DMS 273 (cell line): ENCODE results near the gene CH25H.
"Not testable (repeated sequence)": the region's sequence is repeated elsewhere in the genome, so short reads cannot be mapped to it uniquely, and the experiment has no call there.

Source experiments
- DNase-seq: peaks from one replicate; lab custom pipeline; 2025; ENCODE audit not compliant: unreplicated experiment; lab: John Stamatoyannopoulos, UW

CH25H gene, protein sequence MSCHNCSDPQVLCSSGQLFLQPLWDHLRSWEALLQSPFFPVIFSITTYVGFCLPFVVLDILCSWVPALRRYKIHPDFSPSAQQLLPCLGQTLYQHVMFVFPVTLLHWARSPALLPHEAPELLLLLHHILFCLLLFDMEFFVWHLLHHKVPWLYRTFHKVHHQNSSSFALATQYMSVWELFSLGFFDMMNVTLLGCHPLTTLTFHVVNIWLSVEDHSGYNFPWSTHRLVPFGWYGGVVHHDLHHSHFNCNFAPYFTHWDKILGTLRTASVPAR

DNA sequence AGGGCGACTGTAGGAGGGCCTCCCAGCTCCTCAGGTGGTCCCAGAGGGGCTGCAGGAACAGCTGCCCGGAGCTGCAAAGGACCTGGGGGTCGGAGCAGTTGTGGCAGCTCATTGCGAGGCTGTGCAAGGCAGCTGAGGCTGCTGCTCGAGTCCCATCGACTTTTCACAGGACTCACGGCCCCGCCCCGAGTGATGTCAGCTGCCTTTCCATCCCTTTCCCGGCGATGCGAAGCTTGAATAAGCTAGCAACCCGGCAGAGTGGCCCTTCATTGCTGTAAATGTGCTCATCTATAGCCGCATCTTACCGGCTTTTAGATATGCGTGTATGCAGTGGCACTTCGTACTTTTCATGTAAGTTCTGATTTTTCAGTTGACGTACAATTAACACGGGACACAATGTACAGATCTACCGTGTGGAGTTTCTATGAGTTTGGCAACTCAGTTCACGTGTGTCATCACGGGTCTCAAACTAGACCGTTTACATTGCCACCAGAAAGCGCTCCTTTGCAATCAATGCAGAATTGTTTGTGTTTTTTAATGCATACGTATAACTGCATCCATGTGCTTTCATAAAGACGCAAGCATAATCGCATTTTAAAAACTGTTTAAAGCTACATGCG lies at the start of gene CH25H:
CH25H (minus strand) TSS at position 137 of the 620 bp plus-strand sequence; CDS start at position 112, 25 bp downstream.
- DNase-seq: peak; percentile 76

DNA sequence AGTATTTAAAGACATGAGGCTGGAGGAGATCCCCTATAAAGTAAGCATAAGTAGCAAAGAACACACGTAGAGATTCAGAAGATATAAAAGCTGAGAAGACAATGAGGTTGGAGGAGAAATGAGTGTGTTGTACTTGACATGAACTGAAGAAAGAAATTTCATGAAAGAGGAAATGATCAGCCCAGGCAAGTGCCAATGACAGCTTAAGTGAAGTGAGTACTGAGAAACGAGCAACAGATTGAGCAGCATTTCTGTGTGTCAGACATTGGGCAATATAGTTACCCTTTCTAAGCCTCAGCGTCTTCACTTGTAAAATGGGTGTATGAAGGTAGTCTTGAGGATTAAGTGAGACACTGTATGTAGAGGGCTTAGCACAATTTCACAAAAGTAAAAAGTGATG lies 49.2 kb upstream of the CH25H start:
- no peak for DNase-seq

DNA sequence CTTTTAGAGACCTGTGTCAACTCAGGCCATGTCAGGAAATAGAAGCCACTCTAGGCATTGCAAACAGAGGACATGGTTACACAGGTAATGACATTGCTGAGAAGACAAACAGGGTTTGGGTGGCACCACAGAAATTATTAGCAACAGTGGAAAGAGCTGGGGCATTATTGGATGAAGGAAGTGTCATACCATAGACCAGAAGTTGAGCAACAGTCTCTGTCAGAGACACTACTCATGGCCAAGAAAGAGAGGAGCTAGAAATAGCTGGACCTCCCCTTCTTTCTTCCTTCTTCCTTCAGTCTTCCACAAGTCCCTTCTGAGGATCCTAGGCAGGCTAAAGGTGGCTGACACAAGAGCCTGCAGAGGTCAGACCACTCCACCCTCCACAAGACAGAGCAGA lies 48.7 kb upstream of the CH25H start:
- DNase-seq: no peak

DNA sequence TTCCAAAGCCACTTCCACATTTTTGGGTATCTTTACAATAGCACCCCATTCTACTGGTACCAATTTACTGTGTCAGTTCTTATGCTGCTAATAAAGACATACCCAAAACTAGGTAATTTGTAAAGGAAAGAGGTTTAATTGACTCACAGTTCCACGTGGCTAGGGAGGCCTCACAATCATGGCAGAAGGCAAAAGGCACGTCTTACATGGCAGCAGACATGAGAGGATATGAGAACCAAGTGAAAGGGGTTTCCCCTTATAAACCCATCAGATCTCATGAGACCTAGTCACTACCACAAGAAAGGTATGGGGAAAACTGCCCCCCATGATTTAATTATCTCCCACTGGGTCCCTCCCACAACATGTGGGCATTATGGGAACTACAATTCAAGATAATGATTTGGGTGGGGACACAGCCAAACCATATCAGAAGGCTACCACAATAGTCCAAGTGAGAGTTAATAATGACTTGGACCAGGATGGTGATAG lies 48.0 kb upstream of the CH25H start:
- DNase-seq: not testable (repeated sequence)

DNA sequence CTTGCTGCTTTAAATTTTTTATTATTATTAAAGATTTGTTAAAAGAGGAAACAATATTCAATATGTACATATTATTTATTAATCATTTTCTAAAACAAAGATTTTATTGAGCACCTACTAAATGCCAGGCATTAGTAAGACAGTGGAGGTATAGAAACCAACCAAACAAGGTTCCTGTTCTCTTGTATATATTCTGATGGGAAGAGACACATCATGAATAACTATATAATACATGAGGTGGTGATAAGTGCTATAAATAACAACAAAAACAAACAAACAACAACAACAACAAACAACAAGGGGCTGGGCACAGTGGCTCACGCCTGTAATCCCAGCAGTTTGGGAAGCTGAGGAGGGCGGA lies 45.1 kb upstream of the CH25H start:
- DNase-seq: no peak

DNA sequence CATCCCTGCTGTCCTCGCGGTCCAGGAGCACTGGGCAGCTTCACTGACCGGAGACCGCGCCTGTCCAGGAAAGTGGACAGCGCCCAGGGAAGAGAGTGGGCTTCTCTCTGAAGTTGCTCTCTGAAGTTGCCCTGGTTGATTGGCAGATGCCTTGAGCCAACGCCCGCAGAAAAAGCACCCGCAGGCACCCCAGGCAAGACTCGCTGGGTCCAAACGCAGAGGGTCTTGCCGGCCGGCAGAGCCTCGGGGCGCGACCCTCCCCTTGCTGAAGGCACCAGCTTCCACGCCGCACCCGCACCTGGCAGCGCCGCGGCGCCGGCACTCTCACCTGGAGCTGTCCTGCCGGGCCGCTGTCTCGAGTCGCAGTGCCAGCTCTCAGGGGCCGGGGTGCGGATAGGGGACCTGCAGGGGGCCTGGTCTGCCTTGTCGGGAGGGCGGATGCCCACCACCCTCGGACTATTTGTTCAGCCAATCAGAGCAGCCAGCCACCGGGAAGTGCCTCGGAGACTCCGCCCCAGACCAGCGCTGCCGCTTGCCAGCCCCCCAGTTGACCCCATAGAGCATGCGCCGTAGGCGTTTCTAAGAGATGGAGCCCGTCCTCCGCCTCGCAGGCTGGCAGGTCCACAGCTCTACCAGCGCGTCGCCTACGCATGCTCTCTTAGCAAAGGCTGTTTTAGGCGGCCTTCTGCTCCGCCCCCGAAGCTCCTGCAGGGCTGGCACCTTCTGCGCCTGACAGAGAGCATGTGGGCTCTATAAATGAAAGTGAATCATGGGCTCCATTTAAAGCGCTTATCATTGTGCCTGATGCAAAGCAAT lies 44.5 kb upstream of the CH25H start, which contains the start of gene LIPA:
LIPA (minus strand) TSS at position 367 of the 816 bp plus-strand sequence. CDS start 4,127 bp downstream, outside the sequence.
- peak; percentile 98 for DNase-seq

DNA sequence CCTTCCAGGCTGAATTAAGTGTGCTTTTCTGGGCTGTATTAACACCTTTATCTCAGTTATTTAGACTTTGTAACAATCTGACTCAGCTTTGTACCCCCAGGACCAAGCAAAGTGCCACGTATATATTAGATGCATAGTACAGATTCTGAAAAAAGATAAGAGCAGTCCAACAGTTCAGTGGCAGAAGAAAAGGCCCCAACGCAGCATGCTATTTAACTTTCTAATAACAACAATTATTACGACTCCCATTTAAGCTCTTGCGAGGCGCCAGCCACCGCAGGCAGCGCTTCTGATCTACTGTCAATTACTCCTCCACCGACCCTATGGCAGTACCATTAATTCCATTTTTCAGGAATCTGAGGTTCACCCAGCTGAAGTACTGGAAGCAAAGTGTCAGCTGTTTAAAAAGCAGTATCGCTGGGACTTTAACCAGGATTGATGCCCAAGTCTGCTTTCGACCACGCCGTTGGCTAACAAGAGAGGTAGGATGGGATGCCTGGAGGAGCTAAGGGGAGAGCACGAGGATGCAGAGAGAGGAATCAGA lies 43.8 kb upstream of the CH25H start:
- peak; percentile 48 for DNase-seq

DNA sequence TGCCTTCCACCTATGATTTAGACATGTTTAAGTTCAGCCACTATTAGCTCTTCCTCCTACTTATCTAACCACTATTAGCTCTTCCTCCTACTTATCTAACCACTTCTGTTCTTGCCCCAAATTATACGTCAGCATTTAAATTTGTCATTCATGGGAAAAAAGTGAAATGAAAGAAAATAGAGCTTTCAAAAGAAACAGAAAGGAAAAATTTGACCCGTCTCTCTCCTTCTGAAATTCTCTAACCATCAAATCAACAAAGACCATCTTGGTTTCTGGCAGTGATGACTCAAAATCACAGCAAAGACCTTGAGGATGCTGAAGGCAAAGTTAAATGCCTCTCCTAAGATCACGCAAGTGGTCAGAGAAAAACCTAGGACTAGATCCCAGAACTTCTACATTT lies 41.9 kb upstream of the CH25H start:
- no peak for DNase-seq

DNA sequence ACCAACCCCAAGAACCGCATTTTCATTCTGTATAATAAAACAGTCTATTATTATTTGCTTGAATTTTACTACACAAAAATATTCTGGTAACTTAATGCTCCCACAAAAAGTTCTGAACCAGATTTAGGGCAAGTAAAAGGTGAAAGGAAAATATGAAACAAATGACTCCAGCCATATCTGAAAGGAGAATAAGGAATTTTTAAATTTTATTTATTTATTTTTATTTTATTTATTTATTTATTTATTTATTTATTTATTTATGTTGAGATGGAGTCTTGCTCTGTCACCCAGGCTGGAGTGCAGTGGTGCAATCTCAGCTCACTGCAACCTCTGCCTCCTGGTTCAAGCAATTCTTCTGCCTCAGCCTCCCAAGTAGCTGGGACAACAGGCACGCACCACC lies 40.5 kb upstream of the CH25H start:
- not testable (repeated sequence) for DNase-seq

DNA sequence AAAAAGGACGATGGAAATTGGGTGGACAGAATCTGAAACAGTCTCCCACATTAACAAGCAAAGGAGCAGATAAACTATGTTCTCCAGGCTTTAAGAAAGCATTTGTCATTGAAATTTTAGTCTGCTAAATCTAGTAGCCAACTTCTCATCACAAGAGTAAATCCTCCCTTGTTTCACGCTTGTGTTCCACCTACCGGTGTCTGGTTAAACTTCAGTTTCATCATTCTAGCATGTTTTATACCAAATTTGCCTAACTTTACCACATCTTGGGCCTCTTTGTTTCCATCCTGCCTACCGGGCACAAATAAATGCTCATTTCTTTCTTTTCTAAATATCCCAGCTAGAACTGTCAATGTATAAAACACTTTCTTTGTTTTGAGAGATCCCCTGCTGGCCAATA lies 38.7 kb upstream of the CH25H start:
- DNase-seq: no peak

DNA sequence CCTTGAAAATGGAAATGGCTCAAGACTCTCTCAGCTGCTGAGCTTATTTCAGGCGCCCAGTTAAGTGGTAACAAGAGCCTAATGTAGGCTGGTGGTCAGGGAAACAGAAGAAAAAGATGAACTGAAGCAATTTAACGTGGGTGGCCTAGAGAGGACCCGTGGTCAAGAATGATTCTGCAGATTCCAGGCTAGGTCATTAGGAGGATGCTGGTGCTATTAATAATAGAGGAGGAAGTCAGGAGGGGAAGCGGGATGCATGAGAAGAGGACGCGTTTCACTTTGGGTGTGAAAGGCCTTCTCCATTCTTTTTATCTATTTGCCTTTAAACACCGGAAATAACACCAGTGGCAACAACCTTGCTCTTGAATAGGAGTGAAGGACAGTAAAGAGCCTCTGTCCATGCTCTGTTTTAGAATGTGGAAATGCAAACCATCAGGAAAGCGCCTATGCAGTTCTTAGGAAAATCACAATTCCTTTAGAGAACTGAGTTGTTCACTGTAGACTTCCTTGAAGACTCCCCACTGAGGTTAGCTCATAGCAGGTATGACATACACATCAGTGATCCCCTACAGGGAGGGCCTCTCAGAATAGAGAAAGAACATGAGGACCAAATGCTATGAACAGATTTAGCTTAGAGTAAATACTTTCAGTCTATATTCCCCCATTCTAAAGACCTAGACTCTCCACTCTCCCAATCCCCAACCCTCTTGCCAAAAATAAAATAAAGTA lies 35.9 kb upstream of the CH25H start:
- DNase-seq: no peak

DNA sequence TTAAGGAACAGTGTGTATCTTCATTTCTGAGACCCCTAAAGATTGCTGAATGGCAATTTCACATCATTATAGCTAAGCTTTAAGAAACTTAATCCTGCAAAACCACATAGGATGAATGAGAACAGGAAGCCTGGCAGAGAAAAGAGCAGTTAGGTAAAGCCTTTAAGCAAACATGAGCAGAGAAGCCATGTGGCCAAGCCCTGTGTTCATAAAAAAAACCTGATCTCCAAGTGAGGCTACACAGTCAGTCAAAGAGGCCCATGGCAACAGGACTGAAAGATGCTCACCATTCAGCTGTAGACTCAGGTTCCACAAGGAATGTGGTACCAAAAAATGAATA lies 35.2 kb upstream of the CH25H start:
- DNase-seq: no peak

DNA sequence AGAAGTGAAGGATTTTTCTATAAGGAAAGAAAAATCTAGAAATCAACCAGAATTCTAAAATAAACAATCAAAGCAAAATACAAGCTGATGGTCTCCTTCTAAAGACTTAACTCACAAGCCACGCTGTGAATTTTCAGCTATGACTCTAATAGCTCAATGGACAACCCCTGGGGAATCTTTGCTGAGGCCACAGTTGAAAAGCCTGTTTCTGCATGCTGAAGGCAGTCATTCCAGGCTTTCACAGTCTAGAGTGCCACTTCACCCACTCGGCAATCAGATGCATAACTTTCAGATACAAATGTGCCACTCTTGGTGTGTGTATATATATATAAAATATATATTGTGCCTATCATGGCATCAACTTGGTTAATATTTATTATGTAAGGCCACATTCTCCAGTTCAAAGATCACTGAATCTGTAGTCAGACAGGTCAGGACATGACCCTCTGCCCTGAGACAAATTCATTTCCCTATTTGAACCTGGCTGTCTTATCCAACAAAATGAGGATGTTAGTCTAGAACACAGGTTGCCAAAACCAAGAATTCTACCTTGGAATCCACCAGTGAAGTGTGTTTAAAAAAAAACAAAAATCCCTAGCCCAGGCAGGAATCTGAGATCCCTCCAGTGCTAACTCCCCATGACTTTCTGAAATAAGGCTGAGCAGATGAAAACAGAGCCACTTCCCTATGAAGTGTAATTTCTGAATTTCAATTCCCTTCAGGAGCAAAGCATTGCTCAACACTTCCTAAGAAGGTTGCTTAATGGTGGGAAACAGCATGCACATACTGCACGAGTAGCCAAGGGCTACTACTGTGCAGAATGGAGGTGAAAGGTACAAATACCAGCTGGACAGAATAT lies 34.6 kb upstream of the CH25H start:
- no peak for DNase-seq

DNA sequence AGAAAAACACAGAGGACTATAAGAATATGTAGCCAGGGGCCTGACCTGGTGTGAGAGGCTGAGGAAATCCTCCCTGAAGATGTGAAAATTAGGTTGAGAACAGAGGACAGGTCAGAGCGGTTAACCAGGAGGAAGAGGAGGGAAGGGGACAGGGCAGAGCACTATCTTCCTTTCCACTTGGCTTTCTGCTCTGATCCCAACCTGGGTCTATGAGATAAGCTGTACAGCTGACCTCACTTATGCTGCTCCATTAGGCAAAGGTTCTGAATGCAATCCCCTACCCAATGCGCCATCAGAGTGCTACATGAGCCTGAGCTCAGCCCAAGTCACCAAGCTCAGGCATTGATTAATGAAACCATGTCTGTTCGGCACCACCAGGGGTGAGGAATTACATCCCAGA lies 33.9 kb upstream of the CH25H start:
- no peak for DNase-seq

DNA sequence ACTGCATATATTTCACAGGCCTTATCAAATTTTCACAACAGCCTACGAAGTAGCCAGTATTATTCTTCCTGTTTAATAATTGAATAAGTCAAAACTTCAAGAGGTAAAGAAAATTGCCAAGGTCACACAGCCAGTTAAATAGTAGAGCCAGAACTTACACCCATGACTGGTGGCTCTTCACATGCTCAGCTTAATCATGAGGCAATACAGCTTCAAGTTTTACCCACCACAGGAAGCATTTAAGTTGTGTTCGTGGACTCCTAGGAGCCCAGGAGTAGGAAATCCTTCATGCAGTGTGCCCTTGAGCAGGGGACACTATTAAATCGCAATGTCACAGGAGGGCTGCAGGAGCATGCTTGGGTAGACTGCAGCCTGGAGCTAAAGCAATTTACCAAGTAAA lies 33.4 kb upstream of the CH25H start:
- DNase-seq: no peak

DNA sequence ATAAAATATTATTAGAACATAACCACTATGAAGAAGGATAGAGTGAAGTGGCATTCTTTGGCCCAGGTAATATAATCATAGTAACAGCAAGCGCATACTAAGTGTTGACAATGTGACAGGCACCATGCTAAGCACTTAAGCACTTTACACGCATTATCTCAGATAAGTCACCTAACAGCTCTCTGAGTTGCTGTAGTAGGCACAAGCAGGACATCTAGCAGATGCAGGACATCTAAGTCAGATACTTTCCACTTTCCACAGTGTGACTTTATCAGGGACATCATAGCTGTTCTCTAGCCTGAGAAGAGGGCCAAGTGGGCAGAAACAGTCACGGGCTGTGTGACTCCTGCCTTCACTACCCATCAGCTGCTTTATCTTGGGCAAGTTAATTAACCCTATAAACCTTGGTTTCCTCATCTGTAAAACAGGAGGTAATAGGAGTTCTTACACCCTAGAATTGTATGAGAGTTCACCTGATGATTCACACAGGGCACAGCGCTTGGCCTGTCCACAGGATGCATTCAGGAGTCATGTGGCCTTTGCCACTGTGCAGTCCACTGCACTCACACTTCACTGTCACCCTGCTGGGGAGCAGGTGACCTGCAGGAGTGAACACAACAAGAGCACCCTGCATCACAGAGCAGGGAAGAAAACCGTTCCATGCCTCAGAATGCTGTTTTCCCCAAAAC lies 32.0 kb upstream of the CH25H start:
- no peak for DNase-seq

DNA sequence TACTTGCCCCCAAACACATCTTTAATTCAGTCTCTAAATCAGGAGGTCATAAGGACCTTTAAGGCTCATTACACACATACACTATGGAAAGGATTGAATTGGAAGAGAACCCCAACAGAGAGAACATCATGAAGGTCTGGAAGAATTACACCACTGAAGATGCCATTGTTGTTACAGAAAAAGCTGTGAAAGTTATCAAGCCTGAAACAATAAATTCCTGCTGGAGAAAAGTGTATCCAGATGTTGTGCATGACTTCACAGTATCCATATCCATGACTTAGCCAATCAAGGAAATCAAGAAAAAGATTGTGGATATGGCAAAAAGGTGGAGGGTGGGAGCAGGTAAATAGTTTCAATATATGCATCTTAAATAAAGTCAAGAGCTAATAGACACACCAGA lies 30.7 kb upstream of the CH25H start:
- no peak for DNase-seq

DNA sequence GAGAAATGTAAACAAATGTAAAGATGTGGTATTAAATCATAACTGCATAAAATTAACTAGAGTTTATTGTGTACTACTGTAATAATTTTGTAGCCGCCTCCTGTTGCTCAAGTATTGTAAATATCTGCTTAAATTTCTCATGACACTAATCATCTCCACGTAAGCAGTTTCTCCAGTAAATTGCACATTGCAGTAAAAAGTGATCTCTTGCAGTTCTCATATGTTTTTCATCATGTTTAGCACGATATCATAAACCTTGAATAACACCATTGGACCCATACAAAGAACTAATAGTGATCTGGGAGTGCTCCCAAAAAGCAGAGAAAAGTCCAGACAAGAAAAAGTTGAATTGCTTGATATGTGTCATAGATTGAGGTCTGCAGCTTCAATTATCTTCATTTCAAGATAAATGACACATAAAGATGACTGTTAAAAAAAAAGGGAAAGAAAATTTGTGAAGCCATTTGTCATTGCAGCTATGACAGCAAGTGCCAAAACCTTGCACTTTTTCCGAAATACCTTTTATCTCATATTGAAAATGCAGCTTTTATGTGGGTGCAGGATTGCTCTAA lies 29.2 kb upstream of the CH25H start:
- DNase-seq: no peak
